Measurements from ENCODE around the gene GLI1. TPM values are rescaled to one million over a fixed set of nuclear protein-coding genes. Genes with fewer than 3 reads are reported as not detected.

GLI1 gene
- total RNA-seq, 1 experiment from 2014 or later, result 25.8 TPM

GRCh38 chr12:57449375-57449774 lies 10.2 kb upstream of the GLI1 start:
- Histone ChIP-seq H2AK5ac (ENCODE audit: insufficient read length, low read length) (no peak overlapping the region), H3K9ac (ENCODE audit: extremely low read depth, insufficient read length, low read length) (no peak overlapping the region), H3K79me2 (ENCODE audit: insufficient read depth, low read length) (no peaks in the 10 kb centered on the region), H3K23ac (ENCODE audit: insufficient read length, low read depth, low read length) (no peak overlapping the region), H3K14ac (ENCODE audit: insufficient read depth, low read length) (no peak overlapping the region), H4K20me1 (ENCODE audit: control insufficient read depth, insufficient read depth, insufficient read length) (no peaks in the 10 kb centered on the region), H3K9me3 (ENCODE audit: control insufficient read depth, low read depth, low read length) (no peaks in the 10 kb centered on the region), H2AFZ (ENCODE audit: low read length) (no peak overlapping the region), H3K23me2 (ENCODE audit: insufficient read length, low read depth, low read length, poor library complexity, severe bottlenecking) (no peaks in the 10 kb centered on the region), H3K79me1 (ENCODE audit: insufficient read depth, low read depth, low read length, poor library complexity, severe bottlenecking) (no peaks in the 10 kb centered on the region), H3K56ac (ENCODE audit: insufficient read length, low read depth, low read length) (no peak overlapping the region), H2BK5ac (ENCODE audit: insufficient read length, low read length) (no peak overlapping the region), H3K4me1 (ENCODE audit: insufficient read depth, low read length) (no peaks in the 10 kb centered on the region; the same call in 1 of the 2 replicates), H3K27me3 (ENCODE audit: insufficient read depth, low read length) (no peaks in the 10 kb centered on the region), H3K4me2 (ENCODE audit: insufficient read depth, insufficient read length, low read length) (no peak overlapping the region), H3K27ac (ENCODE audit: insufficient read length, low read depth, low read length) (no peak overlapping the region), H4K8ac (replicated peaks; ENCODE audit: insufficient read length, low read depth, low read length) (no peak overlapping the region), H2BK15ac (ENCODE audit: low read depth, low read length) (no peak overlapping the region), H3K4ac (ENCODE audit: low read depth, low read length) (no peak overlapping the region), H3T11ph (ENCODE audit: low read length) (no peak overlapping the region), H3K18ac (ENCODE audit: insufficient read length, low read depth, low read length) (no peak overlapping the region), H2BK120ac (ENCODE audit: low read depth, low read length, poor library complexity, severe bottlenecking) (no peak overlapping the region), H2BK20ac (ENCODE audit: low read depth, low read length, poor library complexity, severe bottlenecking) (no peak overlapping the region), H4K5ac (ENCODE audit: insufficient read length, low read depth, low read length) (no peak overlapping the region), H2BK12ac (ENCODE audit: insufficient read length, low read depth, low read length) (no peak overlapping the region), H4K91ac (ENCODE audit: insufficient read length, low read depth, low read length) (no peak overlapping the region)
- no peak overlapping the region for H3K4me3 Mint-ChIP-seq
- TF ChIP-seq CTCF (conservative IDR thresholded peaks at IDR 0.05), result no peak
- no peak for DNase-seq
- peaks cover 0 to 2% (median 0%) of the 10 kb centered on the region in 3 experiments; a peak in 1 of 7 replicates for H3K36me3 Mint-ChIP-seq (ENCODE audit: insufficient read depth in 1 of 3, low read depth in 3 of 3)
- no peak overlapping the region for H3K27ac Mint-ChIP-seq
- H3K27me3 Mint-ChIP-seq (ENCODE audit: low read depth), result no peaks in the 10 kb centered on the region; the same call in 1 of the 2 replicates
- no peaks in the 10 kb centered on the region for H3K9me3 Mint-ChIP-seq
- peaks cover 12 to 20% of the 10 kb centered on the region in 2 experiments for H3K4me1 Mint-ChIP-seq
- whole genome bisulfite sequencing (ENCODE audit: extremely low coverage, insufficient read length, low lambda C conversion rate), result no CpG with 5 or more reads among the region's 7 CpGs

Measured in H9 (cell line).